Right hindlimb (tissue), 1 donor: ENCODE data around the gene GET3.
"Not testable (repeated sequence)": the region's sequence is repeated elsewhere in the genome, so short reads cannot be mapped to it uniquely, and the experiment has no call there.

Experiments
- DNase-seq: peaks from one replicate; pipeline ENCODE4 v3.0.0-alpha.2; 2018

GET3 gene

DNA sequence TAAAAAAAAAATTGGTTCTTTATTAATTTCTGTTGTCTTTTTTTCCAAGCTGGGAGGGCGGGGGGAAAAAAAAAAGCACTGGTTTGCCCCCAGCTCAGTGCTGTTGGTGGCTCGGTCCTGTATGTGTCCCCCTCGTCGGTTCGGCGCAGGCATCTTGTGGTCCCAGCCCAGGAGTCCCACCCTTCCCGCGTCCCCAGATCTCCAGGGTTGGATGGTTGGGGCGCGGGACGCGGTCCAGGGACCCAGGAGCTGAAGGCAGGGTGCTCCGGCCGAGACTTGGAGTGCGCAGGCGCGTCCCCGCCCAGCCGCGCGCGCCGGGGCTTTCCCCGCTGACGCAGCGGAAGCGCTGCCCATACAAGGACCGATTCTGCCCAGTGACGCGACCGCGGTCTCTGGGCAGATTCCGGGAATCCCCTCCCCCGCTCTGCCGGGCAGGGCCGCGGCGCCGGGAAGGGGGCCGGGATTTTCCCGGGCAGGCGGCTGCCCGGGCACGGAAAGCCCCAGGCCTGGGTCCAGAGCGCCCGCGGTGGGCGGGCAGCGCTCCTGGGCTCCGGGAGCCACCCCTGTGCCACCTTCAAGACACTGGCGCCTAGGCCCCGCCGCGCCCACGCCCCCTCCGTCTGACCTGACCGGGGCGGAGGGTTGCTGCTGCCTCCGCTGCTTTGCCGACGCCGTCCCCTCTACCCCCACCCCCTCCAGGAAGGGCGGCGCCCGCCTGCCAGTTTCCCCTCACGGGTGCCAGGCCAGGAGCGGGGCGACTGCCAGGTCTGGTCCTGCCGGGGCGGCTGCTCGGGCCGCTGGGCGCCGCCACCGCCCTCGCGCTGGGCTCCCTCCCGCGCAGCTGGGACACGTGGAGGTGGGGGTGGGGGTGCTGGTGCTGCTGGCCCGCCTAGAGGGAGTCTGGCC lies 56.2 kb downstream of the GET3 start:
- DNase-seq: peak; percentile 96

GRCh38 chr19:12794196-12794941 lies 57.1 kb downstream of the GET3 start:
- DNase-seq: no peak

DNA sequence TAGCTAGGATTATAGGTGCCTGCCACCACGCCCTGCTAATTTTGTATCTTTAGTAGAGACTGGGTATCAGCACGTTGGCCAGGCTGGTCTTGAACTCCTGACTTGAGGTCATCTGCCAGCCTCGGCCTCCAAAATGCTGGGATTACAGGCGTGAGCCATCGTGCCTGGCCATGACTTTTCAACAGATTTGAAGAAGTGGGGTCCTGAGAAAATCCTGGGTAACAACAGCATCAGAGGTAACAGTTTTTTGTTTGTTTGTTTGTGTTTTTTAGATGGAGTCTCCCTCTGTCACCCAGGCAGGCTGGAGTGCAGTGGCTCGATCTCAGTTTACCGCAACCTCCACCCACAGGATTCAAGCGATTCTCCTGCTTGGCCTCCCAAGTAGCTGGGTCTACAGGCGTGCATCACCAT lies 57.7 kb downstream of the GET3 start:
- no peak for DNase-seq

- DNase-seq: peak; percentile 83
These were observed 59.1 kb downstream of the GET3 start for GRCh38 chr19:12796146-12797071.

DNA sequence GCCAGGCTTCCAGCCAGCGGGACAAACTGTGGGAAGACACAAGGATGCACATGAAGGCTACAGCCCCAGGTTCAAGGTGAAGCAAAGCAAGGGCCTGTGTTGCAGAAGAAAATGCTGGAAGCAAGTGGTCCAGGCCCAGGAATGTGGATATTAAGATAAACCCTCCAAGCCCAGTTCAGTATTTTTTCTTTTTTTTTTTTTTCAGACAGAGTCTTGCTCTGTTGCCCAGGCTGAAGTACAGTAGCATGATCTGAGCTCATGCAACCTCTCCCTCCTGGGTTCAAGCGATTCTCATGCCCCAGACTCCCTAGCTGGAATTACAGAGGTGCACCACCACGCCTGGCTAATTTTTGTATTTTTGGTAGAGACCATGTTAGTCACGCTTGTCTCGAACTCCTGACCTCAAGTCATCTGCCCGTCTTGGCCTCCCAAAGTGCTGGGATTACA lies 59.9 kb downstream of the GET3 start:
- no peak for DNase-seq

GRCh38 chr19:12797607-12798006 lies 60.3 kb downstream of the GET3 start:
- not testable (repeated sequence) for DNase-seq
